K562 (cell line): ENCODE measurements around the gene ANKRD66. TPM values are rescaled to one million over a fixed set of nuclear protein-coding genes. Genes with fewer than 3 reads are reported as not detected.

ENCODE experiments used
- ATAC-seq: fragments of 200-7000 bp; cut with Tn5 transposase; 3 replicates; pipeline ENCODE4 v1.9.1; 2020; ENCODE audit warnings: moderate library complexity
- BruUV-seq: library from RNA; stranded (reverse); fragments of 400-500 nt; replicated peaks from 2 replicates; lab custom pipeline; 2021; lab: Mats Ljungman, UMichigan
- CTCF ChIA-PET: fragments of 300-600 bp; formaldehyde crosslinking; extraction: SDS; loops from one replicate; lab custom pipeline; 2021; ENCODE audit warnings: low intra/inter-chr PET ratio; lab: Yijun Ruan, JAX
- POLR2A ChIA-PET: fragments of 300-600, 350-650 bp; sonication (Branson Sonifier 250); formaldehyde crosslinking; extraction: SDS; loops from one replicate; lab custom pipeline; 2021; ENCODE audit warnings: antibody characterized with exemption, inconsistent platforms; lab: Yijun Ruan, JAX
- DNase-seq, 4 experiments: peaks; one replicate each; pipeline versions ENCODE4 v3.0.0 to v3.0.0-alpha.2; 2011 to 2018; ENCODE audit warnings: low spot score in 3 of 4, mixed read lengths in 3 of 4; ENCODE audit errors: extremely low read depth in 1 of 4
- FAIRE-seq: peaks from 2 replicates; lab custom pipeline; 2011; peaks lifted over from hg19 to GRCh38; lab: Jason Lieb, UNC
- H2AFZ ChIP-seq: 2 replicates; pipeline ENCODE4 v1.6.0; 2011; ENCODE audit warnings: low read depth, low read length, control low read depth, inconsistent platforms
- H3K27ac ChIP-seq: fragments of 200-600 bp; 3 replicates; pipeline ENCODE4 v1.8.0; 2011; ENCODE audit warnings: low read depth, mild to moderate bottlenecking, control low read depth, inconsistent platforms, low read length, moderate library complexity, mixed read lengths; ENCODE audit errors: extremely low read depth
- H3K27me3 ChIP-seq, 2 experiments: fragments of 300-600 bp in 1 of 2; 2 replicates in 1 of 2; 3 replicates in 1 of 2; pipeline versions ENCODE4 v1.6.0 to v1.8.0; 2011; ENCODE audit warnings: inconsistent platforms in 2 of 2, low read length in 2 of 2, mild to moderate bottlenecking in 1 of 2, mixed read lengths in 1 of 2, moderate library complexity in 1 of 2; ENCODE audit not compliant: control insufficient read depth in 2 of 2, insufficient read depth in 2 of 2
- H3K36me3 ChIP-seq: fragments of 300-600 bp; 3 replicates; pipeline ENCODE4 v1.8.0; 2011; ENCODE audit warnings: mild to moderate bottlenecking, low read length, inconsistent platforms; ENCODE audit not compliant: control insufficient read depth, insufficient read depth
- H3K4me1 ChIP-seq, 2 experiments: fragments of 200-600 bp in 1 of 2; replicated peaks in 1 of 2; 2 replicates in 1 of 2; 3 replicates in 1 of 2; pipeline versions ENCODE4 v1.5.1 to v1.8.0; 2011; ENCODE audit warnings: inconsistent platforms in 2 of 2, low read length in 2 of 2, mild to moderate bottlenecking in 1 of 2, mixed read lengths in 1 of 2, moderate library complexity in 1 of 2; ENCODE audit not compliant: control insufficient read depth in 2 of 2, insufficient read depth in 2 of 2
- H3K4me2 ChIP-seq: 2 replicates; pipeline ENCODE4 v1.6.1; 2011; ENCODE audit warnings: low read length, control low read depth, inconsistent platforms, mixed read lengths; ENCODE audit not compliant: insufficient read depth
- H3K4me3 ChIP-seq: fragments of 200-600 bp; sonication (generic), shearing (Covaris generic); 2 replicates; pipeline ENCODE4 v1.5.1; 2016; ENCODE audit warnings: control low read depth, inconsistent platforms
- H3K79me2 ChIP-seq: fragments of 200-600 bp; 3 replicates; pipeline ENCODE4 v1.8.0; 2011; ENCODE audit warnings: low read length, inconsistent platforms; ENCODE audit not compliant: control insufficient read depth, insufficient read depth
- H3K9ac ChIP-seq, 2 experiments: 2 replicates each; pipeline versions ENCODE4 v1.6.0 to v1.6.1; 2011; ENCODE audit warnings: low read depth in 2 of 2, low read length in 2 of 2, control low read depth in 1 of 2, inconsistent platforms in 1 of 2, mild to moderate bottlenecking in 1 of 2, mixed read lengths in 1 of 2; ENCODE audit not compliant: insufficient read depth in 1 of 2
- H3K9me1 ChIP-seq: one replicate; pipeline ENCODE4 v1.6.0; 2011; ENCODE audit warnings: inconsistent platforms, mild to moderate bottlenecking, low read length, moderate library complexity; ENCODE audit not compliant: control insufficient read depth, insufficient read depth
- H3K9me3 ChIP-seq: replicated peaks from 2 replicates; pipeline ENCODE4 v1.5.1; 2011; ENCODE audit warnings: low read depth, low read length, inconsistent platforms; ENCODE audit not compliant: control insufficient read depth, insufficient read depth
- H4K20me1 ChIP-seq: replicated peaks from 2 replicates; pipeline ENCODE4 v1.6.1; 2011; ENCODE audit warnings: low read length, inconsistent platforms, mixed read lengths; ENCODE audit not compliant: control insufficient read depth, insufficient read depth
- ADNP ChIP-seq: fragments of 200-800 bp; sonication (Bioruptor generic); IDR thresholded peaks from 2 replicates; pipeline ENCODE4 v1.6.1; 2016; ENCODE audit warnings: missing genetic modification characterization, missing compliant biosample characterization
- GATAD2B ChIP-seq: fragments of 450-650 bp; IDR thresholded peaks from 2 replicates; pipeline ENCODE4 v1.6.1; 2017; ENCODE audit warnings: mild to moderate bottlenecking, borderline replicate concordance
- JUND ChIP-seq, 2 experiments: IDR thresholded peaks; 2 replicates in 1 of 2; 3 replicates in 1 of 2; pipeline ENCODE4 v1.6.1; 2011; ENCODE audit warnings: borderline replicate concordance in 2 of 2, low read depth in 2 of 2, low read length in 2 of 2, improper control_type of control experiment in 1 of 2, missing biosample characterization in 1 of 2, missing genetic modification characterization in 1 of 2, missing genetic modification reagents in 1 of 2
- STAT5A ChIP-seq: IDR thresholded peaks from 2 replicates; pipeline ENCODE4 v1.6.1; 2012; ENCODE audit warnings: low read length, inconsistent platforms, borderline replicate concordance
- TCF7 ChIP-seq: sonication (generic); IDR thresholded peaks from 2 replicates; pipeline ENCODE4 v1.6.1; 2016; ENCODE audit warnings: antibody characterized with exemption, borderline replicate concordance
- ZNF445 ChIP-seq: fragments of 250-450 bp; sonication (Bioruptor Pico); IDR thresholded peaks from 2 replicates; pipeline ENCODE4 v1.4.0; 2020; ENCODE audit warnings: low read depth, mild to moderate bottlenecking, moderate library complexity
- WGBS: fragments of 100-300 bp; shearing (Covaris generic); methylation state at CpG from one replicate; pipeline ENCODE4 v1.1.6; 2016; ENCODE audit warnings: low coverage, mixed read lengths; ENCODE audit not compliant: insufficient coverage; ENCODE audit errors: missing lambda C conversion rate; 5-methylcytosine and 5-hydroxymethylcytosine counted together
- in situ Hi-C: fragments of 300-500 bp; cut with MboI; formaldehyde crosslinking; loops from 4 replicates; pipeline ENCODE4 v1.15.0; 2018; ENCODE audit warnings: inconsistent platforms, mixed read lengths
- intact Hi-C: fragments of 100-400 bp; cut with micrococcal nuclease; formaldehyde crosslinking; loops from 2 replicates; pipeline ENCODE4 v1.14.2; 2022
- polyA plus RNA-seq, 8 experiments: library from polyadenylated mRNA; depleted of rRNA in 4 of 8; stranded (reverse) in 5 of 8; unstranded in 3 of 8; fragments of >200 nt; fragmentation: Nextera tagmentation in 2 of 8; fragmentation: Illumina TruSeq in 1 of 8; extraction: Ambion mirVana in 2 of 8; extraction: Trizol in 1 of 8; gene quantifications; 2 replicates each; pipeline versions ENCODE4 v1.2.1 to v1.2.3, GENCODE V29; 2011 to 2014; ENCODE audit warnings: inconsistent platforms in 1 of 8, missing spikeins in 1 of 8
- total RNA-seq, 7 experiments: library from RNA; depleted of rRNA in 6 of 7; stranded (reverse); fragments of >200 nt in 6 of 7; fragmentation: Illumina TruSeq in 2 of 7; extraction: Trizol in 2 of 7; gene quantifications; 2 replicates each; pipeline versions ENCODE4 v1.2.1 to v1.2.3, GENCODE V29; 2011 to 2021; ENCODE audit warnings: low replicate concordance in 1 of 7
- TF ChIP-seq, protein P1 (sequence below): fragments of 250-450 bp; sonication (Bioruptor Pico); IDR thresholded peaks from 2 replicates; pipeline ENCODE4 v1.4.0; 2020

Gene ANKRD66
- total and polyA plus RNA-seq, 9 of the 15 experiments (the other 6 are each of a cell fraction or from before 2014, with no cell fraction given), result not detected

DNA sequence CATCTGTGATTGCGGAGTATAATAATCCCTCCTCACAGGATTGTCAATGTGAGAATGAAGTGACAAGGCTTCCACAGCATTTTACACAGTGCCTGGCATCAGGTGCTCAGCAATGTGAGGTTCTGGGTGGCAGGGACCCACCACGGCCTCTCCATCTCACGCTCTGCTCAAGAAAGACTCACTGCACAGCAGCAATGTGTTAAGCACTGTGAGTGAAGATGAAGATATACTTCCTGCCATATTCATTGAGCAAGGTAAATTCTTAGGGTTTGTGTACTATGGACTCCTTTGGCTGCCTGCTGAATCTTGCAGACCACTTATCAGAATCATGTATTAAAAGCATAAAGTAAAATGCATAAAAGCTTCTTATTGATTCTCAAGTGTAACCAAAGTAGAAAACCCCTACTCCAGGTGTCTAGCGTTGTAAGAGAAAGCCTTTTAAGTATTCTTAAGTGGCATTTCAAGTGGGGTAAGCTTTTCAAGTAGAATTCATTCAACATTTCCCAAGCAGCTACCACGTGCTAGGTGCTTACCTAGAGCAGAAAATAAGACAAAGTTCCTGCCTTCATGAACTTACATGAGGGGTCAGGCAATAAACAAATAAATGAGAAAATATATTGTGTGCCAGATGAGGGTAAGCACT, 29.5 kb downstream of the ANKRD66 start:
- FAIRE-seq, result no peak
- Histone ChIP-seq H3K9me3 (no peaks in the 10 kb centered on the region), H3K9me1 (no peaks in the 10 kb centered on the region), H2AFZ (no peak overlapping the region), H3K36me3 (no peaks in the 10 kb centered on the region), H3K9ac (no peak overlapping the region), H3K4me1 (peaks cover 0 to 4% of the 10 kb centered on the region in 2 experiments; a peak in 1 of 5 replicates), H4K20me1 (no peaks in the 10 kb centered on the region), H3K4me3 (no peak overlapping the region), H3K4me2 (no peak overlapping the region), H3K27me3 (peaks cover 0 to 11% of the 10 kb centered on the region in 2 experiments; a peak in 1 of 5 replicates), H3K79me2 (no peaks in the 10 kb centered on the region), H3K27ac (no peak overlapping the region)
- ATAC-seq, result no peak
- intact Hi-C loops, result no loop called here
- CTCF ChIA-PET, result no interaction called here
- no TSS peak for BruUV-seq
- TF ChIP-seq, protein P1, sequence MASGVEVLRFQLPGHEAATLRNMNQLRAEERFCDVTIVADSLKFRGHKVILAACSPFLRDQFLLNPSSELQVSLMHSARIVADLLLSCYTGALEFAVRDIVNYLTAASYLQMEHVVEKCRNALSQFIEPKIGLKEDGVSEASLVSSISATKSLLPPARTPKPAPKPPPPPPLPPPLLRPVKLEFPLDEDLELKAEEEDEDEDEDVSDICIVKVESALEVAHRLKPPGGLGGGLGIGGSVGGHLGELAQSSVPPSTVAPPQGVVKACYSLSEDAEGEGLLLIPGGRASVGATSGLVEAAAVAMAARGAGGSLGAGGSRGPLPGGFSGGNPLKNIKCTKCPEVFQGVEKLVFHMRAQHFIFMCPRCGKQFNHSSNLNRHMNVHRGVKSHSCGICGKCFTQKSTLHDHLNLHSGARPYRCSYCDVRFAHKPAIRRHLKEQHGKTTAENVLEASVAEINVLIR, result no peak
- TF ChIP-seq ADNP (no peak), ZNF445 (CRISPR knock-in tag) (no peak), GATAD2B (no peak), TCF7 (no peak), JUND (IDR thresholded peaks at IDR 0.05; ENCODE audit: borderline replicate concordance, low read depth, low read length) (no peak), JUND (tag; IDR thresholded peaks at IDR 0.05; ENCODE audit: borderline replicate concordance, low read depth, low read length) (no peak), STAT5A (no peak)
- in situ Hi-C loops, result no loop called here
- POLR2A ChIA-PET, result no interaction called here
- DNase-seq, result no peak
- WGBS, result 0% methylated on average over 5 of the region's 5 CpGs
